HepG2 (cell line): ENCODE results near the gene LPCAT4. TPM values are rescaled to one million over a fixed set of nuclear protein-coding genes. Genes with fewer than 3 reads are reported as not detected.

ENCODE experiments used
- AGO2 ChIP-seq: fragments of 200-400 bp; formaldehyde crosslinking; optimal IDR thresholded peaks from 2 replicates; pipeline ENCODE3; 2017; ENCODE audit warnings: mild to moderate bottlenecking, low read depth, low read length, moderate library complexity
- CREB3 ChIP-seq: sonication (generic); formaldehyde crosslinking; IDR thresholded peaks from 2 replicates; pipeline ENCODE4 v1.5.0; 2020; ENCODE audit warnings: missing genetic modification reagents
- GFI1 ChIP-seq: sonication (generic); formaldehyde crosslinking; IDR thresholded peaks from 2 replicates; pipeline ENCODE4 v1.5.0; 2020; ENCODE audit warnings: missing genetic modification reagents, mild to moderate bottlenecking, borderline replicate concordance
- NAIF1 ChIP-seq: sonication (generic); formaldehyde crosslinking; IDR thresholded peaks from 2 replicates; pipeline ENCODE4 v1.5.0; 2020; ENCODE audit warnings: mild to moderate bottlenecking, missing genetic modification reagents, borderline replicate concordance
- NCOA5 ChIP-seq: sonication (generic); formaldehyde crosslinking; IDR thresholded peaks from 2 replicates; pipeline ENCODE4 v1.4.0; 2020; ENCODE audit warnings: missing genetic modification reagents
- NFATC3 ChIP-seq: sonication (generic); formaldehyde crosslinking; IDR thresholded peaks from 2 replicates; pipeline ENCODE4 v1.5.1; 2020; ENCODE audit warnings: mild to moderate bottlenecking, missing genetic modification reagents
- SIN3B ChIP-seq: fragments of 150-350 bp; IDR thresholded peaks from 2 replicates; pipeline ENCODE4 v1.6.1; 2014; ENCODE audit warnings: low read length
- SP140L ChIP-seq: sonication (generic); formaldehyde crosslinking; IDR thresholded peaks from 2 replicates; pipeline ENCODE4 v1.4.0; 2020; ENCODE audit warnings: missing genetic modification reagents, borderline replicate concordance
- TAF1 ChIP-seq: sonication (generic); formaldehyde crosslinking; IDR thresholded peaks from 2 replicates; pipeline ENCODE4 v1.4.0; 2020; ENCODE audit warnings: missing genetic modification reagents
- THAP11 ChIP-seq: IDR thresholded peaks from 2 replicates; pipeline ENCODE4 v1.6.1; 2016; ENCODE audit warnings: missing biosample characterization, missing genetic modification reagents
- ZNF10 ChIP-seq: sonication (generic); formaldehyde crosslinking; IDR thresholded peaks from 2 replicates; pipeline ENCODE4 v1.4.0; 2020; ENCODE audit warnings: mild to moderate bottlenecking, low read depth, missing genetic modification reagents, borderline replicate concordance
- ZNF136 ChIP-seq: sonication (generic); formaldehyde crosslinking; IDR thresholded peaks from 2 replicates; pipeline ENCODE4 v1.8.1; 2022; ENCODE audit warnings: low read depth, mild to moderate bottlenecking, moderate library complexity, missing genetic modification reagents
- ZNF484 ChIP-seq: sonication (generic); formaldehyde crosslinking; IDR thresholded peaks from 2 replicates; pipeline ENCODE4 v1.5.1; 2020; ENCODE audit warnings: mild to moderate bottlenecking, low read depth, missing genetic modification reagents, borderline replicate concordance
- ZNF543 ChIP-seq: sonication (generic); formaldehyde crosslinking; IDR thresholded peaks from 2 replicates; pipeline ENCODE4 v1.4.0; 2020; ENCODE audit warnings: mild to moderate bottlenecking, missing genetic modification reagents
- polyA plus RNA-seq, 8 experiments: library from polyadenylated mRNA; depleted of rRNA in 3 of 8; stranded (reverse) in 7 of 8; unstranded in 1 of 8; fragments of >200 nt; fragmentation: Illumina TruSeq in 4 of 8; extraction: Trizol in 4 of 8; gene quantifications; 2 replicates each; pipeline versions ENCODE4 v1.2.1 to v1.2.3, GENCODE V29; 2011 to 2016; ENCODE audit warnings: low read depth in 4 of 8, missing spikeins in 1 of 8, mixed read lengths in 1 of 8; ENCODE audit not compliant: insufficient read depth in 1 of 8
- total RNA-seq, 5 experiments: library from RNA; depleted of rRNA; stranded (reverse); fragments of >200 nt; fragmentation: Illumina TruSeq; extraction: Trizol; gene quantifications; 2 replicates each; pipeline ENCODE4 v1.2.3, GENCODE V29; 2016; ENCODE audit warnings: low read depth in 1 of 5
- TF ChIP-seq, protein P1 (sequence below): IDR thresholded peaks from 2 replicates; pipeline ENCODE4 v1.6.1; 2016; ENCODE audit warnings: missing genetic modification reagents, missing compliant biosample characterization
- TF ChIP-seq, protein P2 (sequence below): sonication (generic); formaldehyde crosslinking; conservative IDR thresholded peaks from 2 replicates; pipeline ENCODE4 v1.4.0; 2020; ENCODE audit warnings: missing genetic modification reagents
- TF ChIP-seq, protein P3 (sequence below): conservative IDR thresholded peaks from 2 replicates; pipeline ENCODE4 v1.6.1; 2018; ENCODE audit warnings: missing genetic modification reagents
- TF ChIP-seq, protein P4 (sequence below): sonication (generic); formaldehyde crosslinking; IDR thresholded peaks from 2 replicates; pipeline ENCODE4 v1.5.0; 2020; ENCODE audit warnings: missing genetic modification reagents

Gene LPCAT4
- total and polyA plus RNA-seq, 2 of the 13 experiments (the other 11 are each of a cell fraction or from before 2014, with no cell fraction given): 8.1 to 57.1 TPM

DNA sequence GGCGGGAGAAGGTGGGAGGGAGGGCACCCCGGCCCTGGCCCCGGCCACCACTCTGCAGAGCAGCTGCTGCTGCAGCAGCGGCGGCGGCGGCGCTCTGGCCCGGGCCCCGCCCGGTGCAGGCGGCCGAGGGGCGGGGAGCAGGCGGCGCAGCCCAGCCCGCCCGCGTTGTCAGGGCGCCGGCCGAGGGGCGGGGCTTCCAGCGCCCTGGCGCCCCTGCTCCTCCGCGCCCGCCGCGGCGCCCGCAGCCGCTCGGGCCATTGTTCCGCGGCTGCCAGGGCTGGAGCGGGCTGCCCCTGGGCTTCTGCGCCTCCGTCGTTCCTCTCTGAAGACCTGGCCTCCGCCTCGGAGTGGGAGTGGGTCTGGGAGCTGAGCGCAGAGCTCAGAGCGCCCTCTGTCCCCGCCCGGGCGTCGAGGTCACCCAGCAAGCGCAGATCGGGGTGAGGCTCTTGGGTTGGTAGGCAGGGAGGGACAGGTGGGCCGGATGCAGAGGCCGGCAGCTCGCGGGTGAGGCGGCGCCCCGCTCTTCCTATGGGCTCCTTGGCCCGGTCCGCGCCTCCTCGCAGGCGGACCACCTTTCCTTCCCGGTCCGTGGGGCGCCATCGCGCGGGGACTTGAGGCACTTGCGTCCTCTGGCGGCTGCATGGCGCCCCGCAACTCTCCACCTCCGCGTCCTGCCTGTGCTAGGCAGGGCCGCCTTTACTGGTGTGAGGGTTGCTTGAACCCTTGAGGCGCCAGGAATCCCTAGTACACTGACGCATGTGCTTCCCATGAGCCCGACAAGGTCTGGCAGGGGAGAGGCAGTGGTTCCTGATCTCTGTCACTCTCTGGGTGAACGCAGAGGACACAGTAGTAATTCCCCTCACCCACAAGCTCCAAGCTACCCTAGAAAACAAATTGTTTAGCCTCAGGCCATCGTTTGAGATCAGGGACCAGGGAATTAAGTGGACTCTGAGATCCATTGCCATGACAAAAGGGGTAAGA, at the start of gene LPCAT4 (continued):
- TF ChIP-seq CREB3 (CRISPR knock-in tag) (no peak), NFATC3 (CRISPR knock-in tag) (0 out of 2 replicates have a peak, but pooled peaks have one; percentile 40), SIN3B (no peak), ZNF543 (CRISPR knock-in tag) (no peak), GFI1 (CRISPR knock-in tag) (0 out of 2 replicates have a peak, but pooled peaks have one; percentile 20), THAP11 (CRISPR knock-in tag) (peak; percentile 61), AGO2 (peak; percentile 66), ZNF10 (no peak), SP140L (CRISPR knock-in tag) (no peak), ZNF484 (CRISPR knock-in tag) (peak; percentile 7; the same call in 1 of the 2 replicates), TAF1 (CRISPR knock-in tag) (peak; percentile 89), NAIF1 (CRISPR knock-in tag) (no peak), ZNF136 (CRISPR knock-in tag) (no peak), NCOA5 (no peak)
- TF ChIP-seq, protein P1, sequence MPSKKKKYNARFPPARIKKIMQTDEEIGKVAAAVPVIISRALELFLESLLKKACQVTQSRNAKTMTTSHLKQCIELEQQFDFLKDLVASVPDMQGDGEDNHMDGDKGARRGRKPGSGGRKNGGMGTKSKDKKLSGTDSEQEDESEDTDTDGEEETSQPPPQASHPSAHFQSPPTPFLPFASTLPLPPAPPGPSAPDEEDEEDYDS (CRISPR knock-in tag): no peak
- TF ChIP-seq, protein P2, sequence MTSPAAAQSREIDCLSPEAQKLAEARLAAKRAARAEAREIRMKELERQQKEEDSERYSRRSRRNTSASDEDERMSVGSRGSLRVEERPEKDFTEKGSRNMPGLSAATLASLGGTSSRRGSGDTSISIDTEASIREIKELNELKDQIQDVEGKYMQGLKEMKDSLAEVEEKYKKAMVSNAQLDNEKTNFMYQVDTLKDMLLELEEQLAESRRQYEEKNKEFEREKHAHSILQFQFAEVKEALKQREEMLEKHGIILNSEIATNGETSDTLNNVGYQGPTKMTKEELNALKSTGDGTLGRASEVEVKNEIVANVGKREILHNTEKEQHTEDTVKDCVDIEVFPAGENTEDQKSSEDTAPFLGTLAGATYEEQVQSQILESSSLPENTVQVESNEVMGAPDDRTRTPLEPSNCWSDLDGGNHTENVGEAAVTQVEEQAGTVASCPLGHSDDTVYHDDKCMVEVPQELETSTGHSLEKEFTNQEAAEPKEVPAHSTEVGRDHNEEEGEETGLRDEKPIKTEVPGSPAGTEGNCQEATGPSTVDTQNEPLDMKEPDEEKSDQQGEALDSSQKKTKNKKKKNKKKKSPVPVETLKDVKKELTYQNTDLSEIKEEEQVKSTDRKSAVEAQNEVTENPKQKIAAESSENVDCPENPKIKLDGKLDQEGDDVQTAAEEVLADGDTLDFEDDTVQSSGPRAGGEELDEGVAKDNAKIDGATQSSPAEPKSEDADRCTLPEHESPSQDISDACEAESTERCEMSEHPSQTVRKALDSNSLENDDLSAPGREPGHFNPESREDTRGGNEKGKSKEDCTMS (CRISPR knock-in tag): no peak
- TF ChIP-seq, protein P3, sequence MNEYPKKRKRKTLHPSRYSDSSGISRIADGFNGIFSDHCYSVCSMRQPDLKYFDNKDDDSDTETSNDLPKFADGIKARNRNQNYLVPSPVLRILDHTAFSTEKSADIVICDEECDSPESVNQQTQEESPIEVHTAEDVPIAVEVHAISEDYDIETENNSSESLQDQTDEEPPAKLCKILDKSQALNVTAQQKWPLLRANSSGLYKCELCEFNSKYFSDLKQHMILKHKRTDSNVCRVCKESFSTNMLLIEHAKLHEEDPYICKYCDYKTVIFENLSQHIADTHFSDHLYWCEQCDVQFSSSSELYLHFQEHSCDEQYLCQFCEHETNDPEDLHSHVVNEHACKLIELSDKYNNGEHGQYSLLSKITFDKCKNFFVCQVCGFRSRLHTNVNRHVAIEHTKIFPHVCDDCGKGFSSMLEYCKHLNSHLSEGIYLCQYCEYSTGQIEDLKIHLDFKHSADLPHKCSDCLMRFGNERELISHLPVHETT (CRISPR knock-in tag): no peak
- TF ChIP-seq, protein P4, sequence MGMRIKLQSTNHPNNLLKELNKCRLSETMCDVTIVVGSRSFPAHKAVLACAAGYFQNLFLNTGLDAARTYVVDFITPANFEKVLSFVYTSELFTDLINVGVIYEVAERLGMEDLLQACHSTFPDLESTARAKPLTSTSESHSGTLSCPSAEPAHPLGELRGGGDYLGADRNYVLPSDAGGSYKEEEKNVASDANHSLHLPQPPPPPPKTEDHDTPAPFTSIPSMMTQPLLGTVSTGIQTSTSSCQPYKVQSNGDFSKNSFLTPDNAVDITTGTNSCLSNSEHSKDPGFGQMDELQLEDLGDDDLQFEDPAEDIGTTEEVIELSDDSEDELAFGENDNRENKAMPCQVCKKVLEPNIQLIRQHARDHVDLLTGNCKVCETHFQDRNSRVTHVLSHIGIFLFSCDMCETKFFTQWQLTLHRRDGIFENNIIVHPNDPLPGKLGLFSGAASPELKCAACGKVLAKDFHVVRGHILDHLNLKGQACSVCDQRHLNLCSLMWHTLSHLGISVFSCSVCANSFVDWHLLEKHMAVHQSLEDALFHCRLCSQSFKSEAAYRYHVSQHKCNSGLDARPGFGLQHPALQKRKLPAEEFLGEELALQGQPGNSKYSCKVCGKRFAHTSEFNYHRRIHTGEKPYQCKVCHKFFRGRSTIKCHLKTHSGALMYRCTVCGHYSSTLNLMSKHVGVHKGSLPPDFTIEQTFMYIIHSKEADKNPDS: no peak
